ENCODE measurements around the gene CCL1. TPM values are rescaled to one million over a fixed set of nuclear protein-coding genes. Genes with fewer than 3 reads are reported as not detected.

The CCL1 gene
- total RNA-seq, 1 experiment from 2014 or later, result not detected

- DNase-seq, result no peak
- peaks cover 95% of the 10 kb centered on the region for H3K27me3 Mint-ChIP-seq (ENCODE audit: unreplicated experiment)
- no peak overlapping the region for H3K27ac Mint-ChIP-seq (ENCODE audit: unreplicated experiment)
- intact Hi-C loops (cut with micrococcal nuclease; ENCODE audit: unreplicated experiment), result no loop called here
- no peak for TF ChIP-seq CTCF (IDR thresholded peaks at IDR 0.05; ENCODE audit: unreplicated experiment)
- BruUV-seq (replicated peaks), result no TSS peak
- no peaks in the 10 kb centered on the region for H3K9me3 Mint-ChIP-seq (ENCODE audit: low read depth, unreplicated experiment)
- H3K4me3 Mint-ChIP-seq (ENCODE audit: low read depth, unreplicated experiment), result no peak overlapping the region
- no peaks in the 10 kb centered on the region for H3K36me3 Mint-ChIP-seq (ENCODE audit: insufficient read depth, unreplicated experiment)
- CTCF ChIA-PET, result no interaction called here
- H3K4me1 Mint-ChIP-seq (ENCODE audit: low read depth, unreplicated experiment), result no peaks in the 10 kb centered on the region
These were observed 15.7 kb upstream of the CCL1 start for GRCh38 chr17:34378664-34379101.

GRCh38 chr17:34377078-34377823 is 14.2 kb upstream of the CCL1 start:
- Mint-ChIP-seq H3K36me3 (ENCODE audit: insufficient read depth, unreplicated experiment) (no peaks in the 10 kb centered on the region), H3K4me3 (ENCODE audit: low read depth, unreplicated experiment) (no peak overlapping the region), H3K27me3 (ENCODE audit: unreplicated experiment) (peaks cover 95% of the 10 kb centered on the region), H3K9me3 (ENCODE audit: low read depth, unreplicated experiment) (no peaks in the 10 kb centered on the region), H3K4me1 (ENCODE audit: low read depth, unreplicated experiment) (no peaks in the 10 kb centered on the region), H3K27ac (ENCODE audit: unreplicated experiment) (no peak overlapping the region)
- CTCF ChIA-PET, result no interaction called here
- BruUV-seq (replicated peaks), result no TSS peak
- intact Hi-C loops (cut with micrococcal nuclease; ENCODE audit: unreplicated experiment), result no loop called here
- TF ChIP-seq CTCF (IDR thresholded peaks at IDR 0.05; ENCODE audit: unreplicated experiment), result no peak
- DNase-seq, result no peak

GRCh38 chr17:34375426-34375997 is 12.5 kb upstream of the CCL1 start:
- Mint-ChIP-seq H3K36me3 (ENCODE audit: insufficient read depth, unreplicated experiment) (no peaks in the 10 kb centered on the region), H3K27ac (ENCODE audit: unreplicated experiment) (no peak overlapping the region), H3K4me3 (ENCODE audit: low read depth, unreplicated experiment) (no peak overlapping the region), H3K27me3 (ENCODE audit: unreplicated experiment) (peaks cover 86% of the 10 kb centered on the region), H3K4me1 (ENCODE audit: low read depth, unreplicated experiment) (no peaks in the 10 kb centered on the region), H3K9me3 (ENCODE audit: low read depth, unreplicated experiment) (no peaks in the 10 kb centered on the region)
- no TSS peak for BruUV-seq (replicated peaks)
- intact Hi-C loops (cut with micrococcal nuclease; ENCODE audit: unreplicated experiment), result no loop called here
- TF ChIP-seq CTCF (IDR thresholded peaks at IDR 0.05; ENCODE audit: unreplicated experiment), result no peak
- CTCF ChIA-PET, result no interaction called here
- no peak for DNase-seq

GRCh38 chr17:34374457-34374856 is 11.4 kb upstream of the CCL1 start:
- TF ChIP-seq CTCF (IDR thresholded peaks at IDR 0.05; ENCODE audit: unreplicated experiment), result no peak
- Mint-ChIP-seq H3K9me3 (ENCODE audit: low read depth, unreplicated experiment) (no peaks in the 10 kb centered on the region), H3K27ac (ENCODE audit: unreplicated experiment) (no peak overlapping the region), H3K4me1 (ENCODE audit: low read depth, unreplicated experiment) (no peaks in the 10 kb centered on the region), H3K36me3 (ENCODE audit: insufficient read depth, unreplicated experiment) (no peaks in the 10 kb centered on the region), H3K27me3 (ENCODE audit: unreplicated experiment) (peaks cover 80% of the 10 kb centered on the region), H3K4me3 (ENCODE audit: low read depth, unreplicated experiment) (no peak overlapping the region)
- no TSS peak for BruUV-seq (replicated peaks)
- DNase-seq, result no peak
- intact Hi-C loops (cut with micrococcal nuclease; ENCODE audit: unreplicated experiment), result no loop called here
- CTCF ChIA-PET, result no interaction called here

Measured in Calu3 (cell line).